ENCODE data around the gene UGCG.

DNA sequence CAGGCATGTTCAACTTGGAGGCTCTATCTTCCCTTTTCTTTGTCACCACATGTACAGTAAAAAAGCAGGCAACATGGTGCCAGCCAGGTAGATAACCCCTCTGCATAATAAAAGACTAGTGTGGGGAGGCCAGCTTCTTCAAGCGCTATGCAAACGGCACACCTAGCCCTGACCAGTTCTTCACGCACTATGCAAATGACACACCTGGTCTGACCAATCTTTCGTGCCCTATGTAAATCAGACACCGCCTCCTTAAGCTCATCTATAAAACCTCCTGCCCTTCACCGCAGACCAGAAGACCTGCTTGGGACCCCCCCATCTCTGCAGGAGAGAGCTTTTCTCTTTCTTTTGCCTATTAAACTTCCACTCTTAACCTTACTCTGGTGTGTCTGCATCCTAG, 28.1 kb upstream of the UGCG start:
- TF ChIP-seq, protein P1, sequence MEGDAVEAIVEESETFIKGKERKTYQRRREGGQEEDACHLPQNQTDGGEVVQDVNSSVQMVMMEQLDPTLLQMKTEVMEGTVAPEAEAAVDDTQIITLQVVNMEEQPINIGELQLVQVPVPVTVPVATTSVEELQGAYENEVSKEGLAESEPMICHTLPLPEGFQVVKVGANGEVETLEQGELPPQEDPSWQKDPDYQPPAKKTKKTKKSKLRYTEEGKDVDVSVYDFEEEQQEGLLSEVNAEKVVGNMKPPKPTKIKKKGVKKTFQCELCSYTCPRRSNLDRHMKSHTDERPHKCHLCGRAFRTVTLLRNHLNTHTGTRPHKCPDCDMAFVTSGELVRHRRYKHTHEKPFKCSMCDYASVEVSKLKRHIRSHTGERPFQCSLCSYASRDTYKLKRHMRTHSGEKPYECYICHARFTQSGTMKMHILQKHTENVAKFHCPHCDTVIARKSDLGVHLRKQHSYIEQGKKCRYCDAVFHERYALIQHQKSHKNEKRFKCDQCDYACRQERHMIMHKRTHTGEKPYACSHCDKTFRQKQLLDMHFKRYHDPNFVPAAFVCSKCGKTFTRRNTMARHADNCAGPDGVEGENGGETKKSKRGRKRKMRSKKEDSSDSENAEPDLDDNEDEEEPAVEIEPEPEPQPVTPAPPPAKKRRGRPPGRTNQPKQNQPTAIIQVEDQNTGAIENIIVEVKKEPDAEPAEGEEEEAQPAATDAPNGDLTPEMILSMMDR (conservative IDR thresholded peaks at IDR 0.05; ENCODE audit: low read length), result no peak
- no peak for TF ChIP-seq EZH2phosphoT487 (IDR thresholded peaks at IDR 0.05; ENCODE audit: borderline replicate concordance)
